ENCODE measurements around the gene WEE2.
A peak's percentile ranks its signal among the peaks of the same experiment; 100 is the strongest.

WEE2 gene

GRCh38 chr7:141691961-141692360 lies 16.2 kb upstream of the WEE2 start:
- no peak for DNase-seq

- no peak for DNase-seq
Observed at GRCh38 chr7:141693082-141693481, 15.1 kb upstream of the WEE2 start.

GRCh38 chr7:141695803-141696289 lies 12.3 kb upstream of the WEE2 start:
- DNase-seq: no peak

- peak; percentile 31 for DNase-seq
Observed at GRCh38 chr7:141696348-141696747, 11.8 kb upstream of the WEE2 start.

- no peak for DNase-seq
Observed at GRCh38 chr7:141697211-141697871, 10.8 kb upstream of the WEE2 start.

GRCh38 chr7:141698247-141699015 lies 9.7 kb upstream of the WEE2 start:
- DNase-seq: peak; percentile 59

GRCh38 chr7:141699860-141700259 lies 8.3 kb upstream of the WEE2 start:
- DNase-seq: no peak

GRCh38 chr7:141700296-141700847 lies 7.8 kb upstream of the WEE2 start:
- no peak for DNase-seq

- DNase-seq: peak; percentile 19
Observed at GRCh38 chr7:141700848-141701371, 7.2 kb upstream of the WEE2 start.

- DNase-seq: peak; percentile 43
Observed at GRCh38 chr7:141701489-141702046, 6.6 kb upstream of the WEE2 start.

GRCh38 chr7:141702047-141702567 lies 6.0 kb upstream of the WEE2 start, which contains the start of gene DENND11:
TSS of gene DENND11 (minus strand) at chr7:141702166. CDS start at chr7:141702153, 13 bp downstream.
- DNase-seq: peak; percentile 68

- DNase-seq: no peak
Observed at GRCh38 chr7:141702892-141703291, 5.3 kb upstream of the WEE2 start.

GRCh38 chr7:141704112-141704511 lies 4.0 kb upstream of the WEE2 start:
- DNase-seq: no peak

GRCh38 chr7:141704741-141705140 lies 3.4 kb upstream of the WEE2 start:
- DNase-seq: no peak

GRCh38 chr7:141706239-141707064 lies 1.7 kb upstream of the WEE2 start:
- DNase-seq: no peak

GRCh38 chr7:141709318-141709717 lies 1.2 kb downstream of the WEE2 start:
- no peak for DNase-seq

- DNase-seq: no peak
Observed at GRCh38 chr7:141709749-141710148, 1.6 kb downstream of the WEE2 start.

GRCh38 chr7:141710301-141710700 lies 2.1 kb downstream of the WEE2 start:
- no peak for DNase-seq

- DNase-seq: no peak
Observed at GRCh38 chr7:141712603-141713255, 4.6 kb downstream of the WEE2 start.

- no peak for DNase-seq
Observed at GRCh38 chr7:141713890-141714289, 5.7 kb downstream of the WEE2 start.

- DNase-seq: no peak
Observed at GRCh38 chr7:141714571-141714970, 6.4 kb downstream of the WEE2 start.

- no peak for DNase-seq
Observed at GRCh38 chr7:141715018-141715417, 6.9 kb downstream of the WEE2 start.

Measured in suppressor macrophage treated with lipopolysaccharide for 4 hours (primary cell).